Raji (cell line): ENCODE results near the gene CHRND.

Experiments
- POLR2A ChIP-seq: IDR thresholded peaks from 2 replicates; pipeline ENCODE4 v1.6.1; 2011; ENCODE audit warnings: low read depth, low read length, control low read depth; ENCODE audit not compliant: insufficient read depth

Gene CHRND

GRCh38 chr2:232525199-232525598, 761 bp upstream of the CHRND start:
- no peak for TF ChIP-seq POLR2A

GRCh38 chr2:232526372-232526941, 497 bp downstream of the CHRND start:
- TF ChIP-seq POLR2A = no peak

GRCh38 chr2:232527905-232528470, 2.0 kb downstream of the CHRND start:
- no peak for TF ChIP-seq POLR2A

- TF ChIP-seq POLR2A = no peak
Observed at GRCh38 chr2:232528746-232529460, 2.9 kb downstream of the CHRND start.

GRCh38 chr2:232529806-232530547, 4.0 kb downstream of the CHRND start:
- no peak for TF ChIP-seq POLR2A

GRCh38 chr2:232530626-232531260, 4.8 kb downstream of the CHRND start:
- no peak for TF ChIP-seq POLR2A

GRCh38 chr2:232532419-232532818, 6.5 kb downstream of the CHRND start:
- TF ChIP-seq POLR2A = no peak

- TF ChIP-seq POLR2A = no peak
Observed at GRCh38 chr2:232533944-232534710, 8.2 kb downstream of the CHRND start.

GRCh38 chr2:232534940-232535651, 9.1 kb downstream of the CHRND start:
- TF ChIP-seq POLR2A = no peak

- TF ChIP-seq POLR2A = no peak
Observed at GRCh38 chr2:232535761-232536530, 10.0 kb downstream of the CHRND start.

GRCh38 chr2:232537079-232537478, 11.1 kb downstream of the CHRND start:
- TF ChIP-seq POLR2A = no peak

- TF ChIP-seq POLR2A = no peak
Observed at GRCh38 chr2:232537499-232537898, 11.5 kb downstream of the CHRND start.

- no peak for TF ChIP-seq POLR2A
Observed at GRCh38 chr2:232538671-232539070, 12.7 kb downstream of the CHRND start.
